ENCODE results near the gene GLB1L. TPM values are rescaled to one million over a fixed set of nuclear protein-coding genes. Genes with fewer than 3 reads are reported as not detected.

Gene GLB1L
- total RNA-seq, 2 experiments from 2014 or later, result 2.1 TPM

DNA sequence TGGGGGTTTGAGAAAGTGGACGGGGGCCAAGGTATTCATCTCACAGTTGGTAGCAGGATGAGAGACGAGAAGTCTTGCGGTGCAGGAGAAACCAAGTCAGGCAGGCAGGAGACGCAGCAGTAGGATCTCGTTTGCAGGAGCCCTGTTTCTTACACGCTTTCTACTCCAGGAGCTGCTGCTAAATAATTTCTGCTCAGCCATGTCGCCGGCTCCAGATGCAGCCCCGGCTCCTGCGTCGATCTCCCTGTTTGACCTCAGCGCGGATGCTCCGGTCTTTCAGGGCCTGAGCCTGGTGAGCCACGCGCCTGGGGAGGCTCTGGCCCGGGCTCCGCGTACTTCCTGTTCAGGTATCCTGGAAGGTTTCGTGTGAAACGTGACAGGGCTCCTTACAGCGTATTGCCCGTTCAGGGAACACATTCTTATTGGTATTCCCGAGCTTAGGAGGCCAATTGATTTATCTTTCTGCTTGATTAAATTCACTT is 15.1 kb downstream of the GLB1L start:
- peak; percentile 63 for DNase-seq
- peak overlapping the region; percentile 97 for H3K27ac Mint-ChIP-seq
- no peaks in the 10 kb centered on the region for H3K9me3 Mint-ChIP-seq
- H3K4me1 Mint-ChIP-seq (ENCODE audit: low read depth), result peaks cover 48% of the 10 kb centered on the region
- peak overlapping the region; percentile 96 for H3K4me3 Mint-ChIP-seq
- CTCF ChIA-PET, result interaction anchor here (0.9 to 2.2 kb wide), 9 partner anchors 9 to 69 kb away, joined by 3 to 8 read pairs (median 4); partner anchors contain the start of genes GLB1L and STK16
- peaks cover 43% of the 10 kb centered on the region for H3K36me3 Mint-ChIP-seq (ENCODE audit: low read depth)
- H3K27me3 Mint-ChIP-seq (ENCODE audit: low read depth), result no peaks in the 10 kb centered on the region
- intact Hi-C loops (cut with micrococcal nuclease), result no loop called here

- H3K4me1 Mint-ChIP-seq (ENCODE audit: low read depth), result peaks cover 48% of the 10 kb centered on the region
- H3K27ac Mint-ChIP-seq, result peak within 1 kb of the TSS; percentile 97
- peak within 1 kb of the TSS; percentile 96 for H3K4me3 Mint-ChIP-seq
- peak; percentile 99 for DNase-seq
- no peaks in the 10 kb centered on the region for H3K27me3 Mint-ChIP-seq (ENCODE audit: low read depth)
- peaks cover 44% of the 10 kb centered on the region for H3K36me3 Mint-ChIP-seq (ENCODE audit: low read depth)
- H3K9me3 Mint-ChIP-seq, result no peaks in the 10 kb centered on the region
- CTCF ChIA-PET, result interaction anchor here (0.8 to 2.2 kb wide), 12 partner anchors 10 to 70 kb away, joined by 3 to 8 read pairs (median 4); partner anchors contain the start of genes ABCB6, GLB1L and STK16
- intact Hi-C loops (cut with micrococcal nuclease), result loop anchor here (1.0 to 10.0 kb wide), 12 partner anchors 11 to 661 kb away; partner anchors contain the start of genes ABCB6, CNOT9, DNAJB2 and GLB1L
Measured at GRCh38 chr2:219229305-219230058, 15.8 kb downstream of the GLB1L start, which contains the start of the genes ANKZF1 and ATG9A. Gene ANKZF1, plus strand, starts transcription at chr2:219229806. Its CDS starts 452 bp downstream, at chr2:219230258. Gene ATG9A, minus strand, starts transcription at chr2:219229636. Its CDS starts 1,612 bp downstream, at chr2:219228024.

GRCh38 chr2:219228911-219229304 is 16.3 kb downstream of the GLB1L start:
- no peaks in the 10 kb centered on the region for H3K27me3 Mint-ChIP-seq (ENCODE audit: low read depth)
- CTCF ChIA-PET, result interaction anchor here (0.8 to 2.2 kb wide), 7 partner anchors 10 to 67 kb away, joined by 3 to 8 read pairs (median 4); partner anchors contain the start of genes ABCB6, GLB1L and STK16
- peak overlapping the region; percentile 53 for H3K27ac Mint-ChIP-seq
- peaks cover 44% of the 10 kb centered on the region for H3K4me1 Mint-ChIP-seq (ENCODE audit: low read depth)
- no peak for DNase-seq
- peak overlapping the region; percentile 96 for H3K4me3 Mint-ChIP-seq
- H3K9me3 Mint-ChIP-seq, result no peaks in the 10 kb centered on the region
- peaks cover 43% of the 10 kb centered on the region for H3K36me3 Mint-ChIP-seq (ENCODE audit: low read depth)
- intact Hi-C loops (cut with micrococcal nuclease), result loop anchor here (1.0 to 10.0 kb wide), 12 partner anchors 11 to 661 kb away; partner anchors contain the start of genes ABCB6, CNOT9, DNAJB2 and GLB1L

DNA sequence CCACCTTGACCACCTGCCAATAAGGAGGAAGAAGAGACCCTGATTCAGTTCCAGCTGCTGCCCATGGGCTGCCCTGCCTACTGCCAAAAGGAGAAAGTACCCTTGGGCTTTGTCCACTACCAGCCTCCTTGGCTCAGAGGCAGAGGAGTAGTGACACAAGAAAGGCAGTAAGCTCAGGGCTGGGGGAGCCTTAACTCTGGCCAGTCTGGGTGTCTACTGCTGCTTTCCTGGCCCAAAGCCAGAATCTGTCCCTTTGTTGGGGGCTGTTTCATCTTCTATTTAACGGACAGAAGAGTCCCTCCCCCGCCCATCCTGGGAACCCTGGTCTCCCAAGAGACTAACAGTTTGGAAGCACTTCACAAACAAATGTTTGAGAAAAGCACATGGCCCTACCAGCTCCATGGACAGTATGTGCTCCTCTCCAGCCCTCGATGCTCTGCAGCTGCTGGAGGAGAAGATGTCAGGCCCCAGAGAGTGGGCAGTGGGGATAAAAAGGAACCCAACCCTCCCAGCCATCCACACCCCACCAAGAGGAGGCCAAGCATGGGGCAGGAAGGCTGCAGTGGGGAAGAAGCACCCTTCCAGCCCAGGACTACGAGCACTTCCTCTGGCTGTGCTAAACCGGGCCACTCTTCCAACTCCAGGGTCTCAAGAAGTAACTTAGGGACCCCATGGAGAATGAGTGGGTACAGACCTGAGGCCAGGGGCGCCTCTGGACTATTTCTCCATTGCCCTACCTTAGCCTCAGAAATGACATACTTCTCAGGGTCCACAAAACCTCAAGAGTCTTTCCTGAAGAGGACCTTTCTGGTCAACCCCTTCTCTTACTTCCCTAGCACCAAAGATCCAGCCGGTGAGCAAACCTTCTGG is 17.0 kb downstream of the GLB1L start:
- H3K36me3 Mint-ChIP-seq (ENCODE audit: low read depth), result peaks cover 42% of the 10 kb centered on the region
- H3K9me3 Mint-ChIP-seq, result no peaks in the 10 kb centered on the region
- CTCF ChIA-PET, result interaction anchor here (0.8 to 2.2 kb wide), 5 partner anchors 9 to 67 kb away, joined by 3 to 8 read pairs (median 3); partner anchors contain the start of genes ABCB6, GLB1L and STK16
- H3K27me3 Mint-ChIP-seq (ENCODE audit: low read depth), result no peaks in the 10 kb centered on the region
- peak overlapping the region; percentile 96 for H3K4me3 Mint-ChIP-seq
- H3K27ac Mint-ChIP-seq, result peak overlapping the region; percentile 53
- DNase-seq, result no peak
- H3K4me1 Mint-ChIP-seq (ENCODE audit: low read depth), result peaks cover 38% of the 10 kb centered on the region
- intact Hi-C loops (cut with micrococcal nuclease), result loop anchor here (10.0 kb wide), 1 partner anchor 513 kb away; the partner anchor contains the start of gene TTLL4

DNA sequence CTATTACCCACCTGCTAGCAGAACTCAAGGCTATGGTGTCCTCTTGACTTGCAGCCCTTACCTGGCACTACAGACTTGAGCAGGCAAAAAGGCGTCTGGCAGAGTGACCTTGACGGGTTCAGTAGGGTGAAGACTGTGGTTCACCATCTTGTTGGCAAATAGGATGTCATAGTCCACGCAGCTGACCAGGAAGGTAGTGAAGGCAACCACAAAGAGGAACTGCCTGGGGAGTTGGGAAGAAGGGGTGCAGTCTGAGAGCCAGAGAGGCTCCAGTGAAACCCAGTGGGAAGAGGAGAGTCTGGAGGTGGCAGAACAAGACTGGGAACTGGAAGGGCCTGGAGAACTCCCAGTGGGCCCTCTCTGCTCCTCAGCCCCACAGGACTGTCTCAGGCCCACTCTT is 19.9 kb downstream of the GLB1L start:
- DNase-seq, result no peak
- Mint-ChIP-seq H3K27me3 (ENCODE audit: low read depth) (no peaks in the 10 kb centered on the region), H3K4me1 (ENCODE audit: low read depth) (peaks cover 20% of the 10 kb centered on the region), H3K9me3 (no peaks in the 10 kb centered on the region), H3K27ac (no peak overlapping the region), H3K4me3 (no peak overlapping the region), H3K36me3 (ENCODE audit: low read depth) (peaks cover 34% of the 10 kb centered on the region)
- intact Hi-C loops (cut with micrococcal nuclease), result loop anchor here (10.0 kb wide), 1 partner anchor 511 kb away; the partner anchor contains the start of gene TTLL4
- CTCF ChIA-PET, result no interaction called here

GRCh38 chr2:219223831-219224610 is 21.2 kb downstream of the GLB1L start:
- CTCF ChIA-PET, result interaction anchor here (1.0 to 1.2 kb wide), 2 partner anchors 64 to 71 kb away, joined by 3 to 5 read pairs; no protein-coding TSS in a partner anchor
- Mint-ChIP-seq H3K4me3 (no peak overlapping the region), H3K27me3 (ENCODE audit: low read depth) (no peaks in the 10 kb centered on the region), H3K36me3 (ENCODE audit: low read depth) (peaks cover 34% of the 10 kb centered on the region), H3K27ac (no peak overlapping the region), H3K9me3 (no peaks in the 10 kb centered on the region), H3K4me1 (ENCODE audit: low read depth) (peaks cover 22% of the 10 kb centered on the region)
- intact Hi-C loops (cut with micrococcal nuclease), result loop anchor here (10.0 kb wide), 1 partner anchor 509 kb away; the partner anchor contains the start of gene TTLL4
- DNase-seq, result no peak

- peaks cover 32% of the 10 kb centered on the region for H3K36me3 Mint-ChIP-seq (ENCODE audit: low read depth)
- H3K9me3 Mint-ChIP-seq, result no peaks in the 10 kb centered on the region
- DNase-seq, result no peak
- H3K27me3 Mint-ChIP-seq (ENCODE audit: low read depth), result no peaks in the 10 kb centered on the region
- CTCF ChIA-PET, result interaction anchor here (1.1 kb wide), 1 partner anchor 74 kb away, joined by 3 read pairs; no protein-coding TSS in a partner anchor
- intact Hi-C loops (cut with micrococcal nuclease), result loop anchor here (10.0 kb wide), 1 partner anchor 507 kb away; the partner anchor contains the start of gene TTLL4
- peaks cover 15% of the 10 kb centered on the region for H3K4me1 Mint-ChIP-seq (ENCODE audit: low read depth)
- H3K27ac Mint-ChIP-seq, result no peak overlapping the region
- no peak overlapping the region for H3K4me3 Mint-ChIP-seq
Measured at GRCh38 chr2:219221957-219222518, 23.2 kb downstream of the GLB1L start.

DNA sequence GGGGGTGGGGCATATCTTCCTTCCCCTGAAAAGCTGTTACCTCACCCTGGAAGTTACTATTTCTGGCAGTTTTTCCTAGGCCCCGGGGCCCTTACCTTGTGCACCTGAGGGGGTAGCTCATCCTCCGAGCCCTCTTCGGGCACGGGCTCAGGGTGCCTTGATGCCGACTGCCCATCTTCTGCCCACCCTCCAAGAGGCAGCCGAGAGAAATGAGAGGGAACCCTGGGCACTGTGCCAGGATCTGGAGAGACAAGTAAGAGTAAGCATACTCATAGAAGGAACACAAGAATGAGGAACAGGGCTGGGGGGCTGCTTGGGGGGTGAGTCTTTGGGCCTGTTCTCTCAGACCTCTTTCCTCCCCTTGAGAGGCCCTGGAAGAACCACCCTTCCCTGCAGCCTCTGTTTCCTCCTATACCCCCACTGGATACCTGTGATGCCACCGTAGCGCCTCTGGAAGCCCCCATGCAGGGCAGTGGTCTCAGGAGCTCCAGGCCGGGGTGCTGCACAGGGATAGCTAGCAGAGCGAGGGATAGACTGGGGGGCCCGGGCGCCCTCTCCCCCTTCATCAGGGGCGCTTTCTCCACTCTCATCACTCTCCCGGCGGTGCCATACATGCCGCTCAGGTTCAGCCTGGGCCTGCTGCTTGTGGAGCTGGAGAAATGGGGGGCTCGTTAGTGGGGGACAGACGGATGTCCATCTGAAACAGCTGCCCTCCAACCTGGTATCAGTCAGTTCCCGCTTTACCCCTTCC is 24.4 kb downstream of the GLB1L start:
- Mint-ChIP-seq H3K9me3 (no peaks in the 10 kb centered on the region), H3K27ac (no peak overlapping the region), H3K27me3 (ENCODE audit: low read depth) (no peaks in the 10 kb centered on the region), H3K36me3 (ENCODE audit: low read depth) (peaks cover 31% of the 10 kb centered on the region), H3K4me3 (no peak overlapping the region), H3K4me1 (ENCODE audit: low read depth) (peaks cover 25% of the 10 kb centered on the region)
- intact Hi-C loops (cut with micrococcal nuclease), result loop anchor here (10.0 kb wide), 1 partner anchor 506 kb away; the partner anchor contains the start of gene TTLL4
- DNase-seq, result no peak
- CTCF ChIA-PET, result no interaction called here

DNA sequence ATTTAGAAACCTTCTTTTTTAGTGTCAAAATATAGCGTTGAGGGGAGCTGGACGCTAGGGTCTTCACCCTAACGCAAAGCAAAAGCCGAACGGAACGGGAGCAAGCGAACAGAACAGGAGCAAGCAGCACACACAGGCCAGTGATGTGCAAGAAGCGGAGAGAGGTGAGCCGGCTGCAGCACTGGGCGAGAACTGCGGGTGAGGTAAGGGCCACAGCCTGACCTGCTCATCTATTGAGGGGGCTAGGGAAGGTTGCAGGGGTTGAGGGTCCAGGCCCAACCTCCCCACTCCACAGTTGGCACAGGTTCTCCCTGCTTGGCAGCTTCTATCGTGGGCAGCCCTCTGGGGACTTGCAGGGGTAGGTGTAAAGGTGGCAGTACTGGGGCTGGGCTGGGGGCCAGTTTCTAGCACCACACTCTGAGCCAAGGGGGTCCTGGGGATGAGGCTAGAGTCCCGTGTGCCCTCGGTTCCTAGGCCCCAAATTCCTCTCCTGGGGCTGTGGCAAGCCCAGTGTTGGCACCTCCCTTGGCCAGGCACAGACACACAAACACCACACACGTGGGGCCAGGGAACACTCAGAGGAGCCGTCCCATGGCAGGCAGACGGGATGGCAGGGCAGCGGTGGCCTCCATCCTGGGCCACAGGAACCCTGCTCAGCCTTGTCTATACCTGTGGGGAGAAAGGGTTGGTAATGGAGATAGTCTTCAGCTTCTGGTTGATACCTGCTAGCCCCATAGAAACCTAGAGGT is 25.3 kb downstream of the GLB1L start:
- H3K27me3 Mint-ChIP-seq (ENCODE audit: low read depth), result no peaks in the 10 kb centered on the region
- H3K4me3 Mint-ChIP-seq, result no peak overlapping the region
- H3K4me1 Mint-ChIP-seq (ENCODE audit: low read depth), result peaks cover 25% of the 10 kb centered on the region
- CTCF ChIA-PET, result no interaction called here
- no peaks in the 10 kb centered on the region for H3K9me3 Mint-ChIP-seq
- intact Hi-C loops (cut with micrococcal nuclease), result loop anchor here (1.0 to 10.0 kb wide), 7 partner anchors 13 to 505 kb away; partner anchors contain the start of genes DNAJB2, DNPEP, GLB1L and STK16
- DNase-seq, result no peak
- peaks cover 27% of the 10 kb centered on the region for H3K36me3 Mint-ChIP-seq (ENCODE audit: low read depth)
- no peak overlapping the region for H3K27ac Mint-ChIP-seq

All from activated naive CD4-positive, alpha-beta T cell treated with anti-CD3 and anti-CD28 coated beads for 36 hours (primary cell).